ENCODE data around the gene EPM2AIP1. TPM values are rescaled to one million over a fixed set of nuclear protein-coding genes. Genes with fewer than 3 reads are reported as not detected.

Gene EPM2AIP1
- total RNA-seq, 1 experiment from 2014 or later: 7.3 TPM

- CTCF ChIA-PET: no interaction called here
These were observed 22.7 kb upstream of the EPM2AIP1 start for GRCh38 chr3:37015642-37016041.

DNA sequence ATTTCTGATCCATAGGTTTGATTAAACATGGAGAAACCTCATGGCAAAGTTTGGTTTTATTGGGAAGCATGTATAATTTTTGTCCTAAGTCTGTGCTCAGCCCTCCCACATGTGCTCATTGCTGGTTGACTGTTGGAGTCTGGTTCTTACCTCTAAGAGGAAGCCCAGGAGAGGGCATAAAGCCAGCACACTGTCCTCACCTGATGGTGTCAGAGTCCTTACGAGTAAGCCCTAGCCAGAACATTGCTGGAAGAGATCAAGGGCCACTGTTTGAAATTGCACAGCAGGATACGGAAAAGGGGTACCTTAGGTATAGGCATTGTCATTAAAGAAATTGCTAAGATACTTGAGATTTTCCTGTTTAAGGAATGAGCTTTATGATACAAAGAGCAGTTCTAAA lies 21.7 kb upstream of the EPM2AIP1 start:
- CTCF ChIA-PET: no interaction called here
- Histone ChIP-seq H3K27ac (ENCODE audit: low read length) (no peak overlapping the region), H3K9me3 (ENCODE audit: control insufficient read depth, insufficient read depth, low read depth, low read length) (no peaks in the 10 kb centered on the region), H3K27me3 (ENCODE audit: control insufficient read depth, insufficient read depth, low read length) (no peaks in the 10 kb centered on the region), H3K4me1 (ENCODE audit: control insufficient read depth, insufficient read depth, low read length) (no peaks in the 10 kb centered on the region), H3K36me3 (ENCODE audit: control insufficient read depth, insufficient read depth, low read length) (peaks cover 18% of the 10 kb centered on the region; the same call in 1 of the 2 replicates), H3K4me3 (ENCODE audit: low read depth in 2 of 2, low read length in 2 of 2) (no peak overlapping the region)
- in situ Hi-C loops (cut with HindIII; ENCODE audit: low pct_unique_long_range_greater_than_20kb, low sequenced_read_pairs): no loop called here
- POLR2A ChIA-PET: no interaction called here
- DNase-seq (ENCODE audit: low read depth, low spot score): no peak
- ATAC-seq: no peak
- intact Hi-C loops (cut with micrococcal nuclease; ENCODE audit: unreplicated experiment): no loop called here
- TF ChIP-seq, protein P1, sequence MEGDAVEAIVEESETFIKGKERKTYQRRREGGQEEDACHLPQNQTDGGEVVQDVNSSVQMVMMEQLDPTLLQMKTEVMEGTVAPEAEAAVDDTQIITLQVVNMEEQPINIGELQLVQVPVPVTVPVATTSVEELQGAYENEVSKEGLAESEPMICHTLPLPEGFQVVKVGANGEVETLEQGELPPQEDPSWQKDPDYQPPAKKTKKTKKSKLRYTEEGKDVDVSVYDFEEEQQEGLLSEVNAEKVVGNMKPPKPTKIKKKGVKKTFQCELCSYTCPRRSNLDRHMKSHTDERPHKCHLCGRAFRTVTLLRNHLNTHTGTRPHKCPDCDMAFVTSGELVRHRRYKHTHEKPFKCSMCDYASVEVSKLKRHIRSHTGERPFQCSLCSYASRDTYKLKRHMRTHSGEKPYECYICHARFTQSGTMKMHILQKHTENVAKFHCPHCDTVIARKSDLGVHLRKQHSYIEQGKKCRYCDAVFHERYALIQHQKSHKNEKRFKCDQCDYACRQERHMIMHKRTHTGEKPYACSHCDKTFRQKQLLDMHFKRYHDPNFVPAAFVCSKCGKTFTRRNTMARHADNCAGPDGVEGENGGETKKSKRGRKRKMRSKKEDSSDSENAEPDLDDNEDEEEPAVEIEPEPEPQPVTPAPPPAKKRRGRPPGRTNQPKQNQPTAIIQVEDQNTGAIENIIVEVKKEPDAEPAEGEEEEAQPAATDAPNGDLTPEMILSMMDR (IDR thresholded peaks at IDR 0.05): no peak
- TF ChIP-seq TCF7L2 (IDR thresholded peaks at IDR 0.05; ENCODE audit: low read depth, low read length): no peak
- no peak for TF ChIP-seq POLR2AphosphoS5 (IDR thresholded peaks at IDR 0.05; ENCODE audit: low read depth, low read length)
- no peak for TF ChIP-seq REST (IDR thresholded peaks at IDR 0.05; ENCODE audit: insufficient read depth in 1 of 2, low read depth in 2 of 2, low read length in 1 of 2)
- TF ChIP-seq SIN3A (IDR thresholded peaks at IDR 0.05; ENCODE audit: borderline replicate concordance, insufficient read depth, low read depth, low read length): no peak
- no TSS peak for BruUV-seq (replicated peaks)

More at GRCh38 chr3:37015642-37016041, 22.7 kb upstream of the EPM2AIP1 start:
- peaks cover 18% of the 10 kb centered on the region; the same call in 1 of the 2 replicates for H3K36me3 ChIP-seq (ENCODE audit: control insufficient read depth, insufficient read depth, low read length)
- no peak overlapping the region for H3K27ac ChIP-seq (ENCODE audit: low read length)
- no peaks in the 10 kb centered on the region for H3K27me3 ChIP-seq (ENCODE audit: control insufficient read depth, insufficient read depth, low read length)
- POLR2A ChIA-PET: no interaction called here
- H3K4me3 ChIP-seq (ENCODE audit: low read depth in 2 of 2, low read length in 2 of 2): no peak overlapping the region
- TF ChIP-seq POLR2AphosphoS5 (IDR thresholded peaks at IDR 0.05; ENCODE audit: low read depth, low read length): no peak
- no peak for TF ChIP-seq REST (IDR thresholded peaks at IDR 0.05; ENCODE audit: insufficient read depth in 1 of 2, low read depth in 2 of 2, low read length in 1 of 2)
- no peak for TF ChIP-seq SIN3A (IDR thresholded peaks at IDR 0.05; ENCODE audit: borderline replicate concordance, insufficient read depth, low read depth, low read length)
- TF ChIP-seq, protein P1 (IDR thresholded peaks at IDR 0.05): no peak
- no peak for TF ChIP-seq TCF7L2 (IDR thresholded peaks at IDR 0.05; ENCODE audit: low read depth, low read length)
- in situ Hi-C loops (cut with HindIII; ENCODE audit: low pct_unique_long_range_greater_than_20kb, low sequenced_read_pairs) (no loop called here), intact Hi-C loops (cut with micrococcal nuclease; ENCODE audit: unreplicated experiment) (no loop called here)
- no peaks in the 10 kb centered on the region for H3K4me1 ChIP-seq (ENCODE audit: control insufficient read depth, insufficient read depth, low read length)
- DNase-seq (ENCODE audit: low read depth, low spot score) (no peak), ATAC-seq (no peak)
- H3K9me3 ChIP-seq (ENCODE audit: control insufficient read depth, insufficient read depth, low read depth, low read length): no peaks in the 10 kb centered on the region
- BruUV-seq (replicated peaks): no TSS peak

All from Panc1 (cell line).